Midbrain (tissue), 1 donor: Measurements from ENCODE around the gene SUGCT.

Experiments
- DNase-seq: peaks from one replicate; lab custom pipeline; 2025; lab: John Stamatoyannopoulos, UW

Gene SUGCT

DNA sequence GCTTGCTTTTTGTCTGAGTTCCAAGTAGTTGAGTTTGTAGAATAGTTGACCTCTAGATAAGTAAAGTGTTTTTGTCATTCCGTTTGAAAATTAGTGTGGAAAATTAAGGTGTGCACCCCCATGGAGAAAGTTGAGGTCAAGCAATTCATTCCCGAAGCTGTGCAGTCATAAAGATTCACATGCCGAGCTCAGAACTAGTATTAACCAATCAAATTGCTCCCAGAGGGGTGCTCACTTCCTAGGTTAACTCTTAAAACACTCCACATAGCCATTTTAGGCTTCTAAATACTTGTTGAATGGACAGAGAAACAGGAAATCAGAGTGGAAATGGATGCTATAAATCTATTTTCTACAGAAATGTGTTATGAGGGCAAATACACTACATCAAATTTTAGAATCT is 638.9 kb downstream of the SUGCT start:
- DNase-seq: no peak

DNA sequence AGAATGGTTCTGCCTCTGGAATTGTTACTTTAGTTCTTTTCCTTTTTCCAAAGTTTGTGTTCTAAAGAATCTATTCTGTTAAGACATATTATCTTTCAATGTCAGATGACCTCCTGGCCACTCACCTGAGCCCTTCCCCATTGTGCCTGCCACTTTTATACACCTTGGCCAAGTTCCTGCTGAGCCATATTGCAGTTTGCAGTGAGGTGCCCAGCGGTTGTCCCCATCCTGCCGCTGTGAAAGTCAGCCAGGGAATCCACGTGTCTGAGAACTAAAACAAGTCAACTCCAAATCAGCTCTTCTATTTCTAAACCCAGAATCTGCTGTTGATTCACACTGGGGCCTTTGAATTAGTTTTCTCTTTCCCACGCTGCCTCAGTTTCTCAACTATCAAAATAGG is 641.1 kb downstream of the SUGCT start:
- DNase-seq: no peak

DNA sequence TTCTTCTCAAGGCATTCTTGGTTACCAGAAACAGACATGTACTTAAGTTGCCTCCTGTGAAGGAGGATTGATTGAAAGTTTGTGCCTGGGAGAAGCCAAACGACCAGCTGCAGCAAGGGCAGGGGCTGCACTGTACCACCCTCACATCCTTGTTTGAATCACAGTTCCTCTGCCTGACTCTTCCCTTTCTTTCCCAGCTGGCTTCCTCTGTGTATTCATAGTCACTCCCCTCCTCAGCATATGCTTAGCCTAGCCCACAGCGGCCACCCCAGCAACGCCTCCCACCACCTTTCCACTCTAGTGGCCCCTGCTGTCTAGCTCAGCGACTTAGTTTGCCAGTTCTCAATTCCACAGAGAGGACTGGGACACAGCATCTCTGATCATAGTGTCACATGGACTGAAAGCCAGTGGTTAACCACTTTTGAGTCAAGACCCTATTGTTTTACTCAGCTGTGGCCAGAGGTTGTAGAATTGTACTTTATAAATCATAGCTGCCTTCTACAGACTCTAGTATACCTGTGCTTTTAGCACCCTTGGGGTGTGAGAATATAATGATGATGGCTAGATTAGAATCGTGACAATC is 643.0 kb downstream of the SUGCT start:
- DNase-seq: no peak

DNA sequence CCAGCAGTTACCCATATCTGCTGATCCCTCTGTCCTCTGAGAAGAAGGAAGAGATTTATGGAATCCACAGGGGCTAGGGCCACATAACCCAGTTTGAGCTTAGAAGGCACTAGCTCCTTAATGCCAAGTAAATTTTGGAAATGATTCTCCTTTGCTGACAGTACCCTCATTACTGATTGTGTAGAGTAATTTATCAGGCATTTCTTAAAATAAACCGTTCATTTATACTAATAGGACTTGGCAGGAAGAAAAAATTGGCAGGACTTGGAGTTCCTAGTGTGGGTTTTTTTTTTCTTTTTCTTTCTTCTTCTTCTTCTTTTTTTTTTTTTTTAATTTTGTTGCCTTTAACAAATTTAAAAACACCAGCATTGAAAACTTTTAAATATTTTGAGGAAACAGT is 645.7 kb downstream of the SUGCT start:
- peak; percentile 13 for DNase-seq

DNA sequence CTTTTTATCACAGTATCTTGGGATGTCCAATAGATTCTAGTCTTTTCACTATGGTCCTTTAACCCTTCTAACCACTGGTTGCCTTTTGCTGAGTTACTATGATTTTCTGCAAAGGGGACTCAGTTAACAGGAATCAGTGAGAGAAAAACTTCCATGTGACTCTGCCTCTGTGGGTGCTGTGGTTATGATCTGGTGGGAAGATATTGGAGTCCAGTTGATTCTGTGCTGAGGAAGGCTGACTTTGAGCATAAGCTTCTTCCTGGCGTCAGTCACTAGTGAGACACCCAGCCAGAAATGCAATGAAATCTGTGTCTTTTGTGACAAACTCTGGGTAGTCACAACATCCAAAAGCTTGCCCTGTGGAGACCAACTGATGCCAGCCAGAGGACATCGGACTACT is 648.0 kb downstream of the SUGCT start:
- DNase-seq: no peak

DNA sequence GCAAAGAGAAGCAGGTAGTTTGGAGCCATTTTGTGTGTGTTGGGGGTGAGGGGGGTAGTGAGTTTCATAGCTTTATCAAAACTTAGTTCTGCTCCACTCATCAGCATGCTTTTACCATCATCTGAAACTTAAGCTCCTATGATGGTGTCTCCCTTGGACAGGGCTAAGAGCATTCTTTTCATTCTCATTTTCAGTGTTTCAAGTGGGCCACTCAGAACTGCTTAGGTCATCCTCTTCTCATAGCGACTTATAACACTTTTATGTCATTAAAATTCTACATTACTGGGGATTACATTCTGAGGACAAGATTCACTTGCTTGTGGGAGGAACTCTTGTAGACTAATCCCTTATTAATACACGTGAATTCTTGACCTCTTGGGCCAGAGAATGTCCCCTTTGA is 649.4 kb downstream of the SUGCT start:
- DNase-seq: no peak

DNA sequence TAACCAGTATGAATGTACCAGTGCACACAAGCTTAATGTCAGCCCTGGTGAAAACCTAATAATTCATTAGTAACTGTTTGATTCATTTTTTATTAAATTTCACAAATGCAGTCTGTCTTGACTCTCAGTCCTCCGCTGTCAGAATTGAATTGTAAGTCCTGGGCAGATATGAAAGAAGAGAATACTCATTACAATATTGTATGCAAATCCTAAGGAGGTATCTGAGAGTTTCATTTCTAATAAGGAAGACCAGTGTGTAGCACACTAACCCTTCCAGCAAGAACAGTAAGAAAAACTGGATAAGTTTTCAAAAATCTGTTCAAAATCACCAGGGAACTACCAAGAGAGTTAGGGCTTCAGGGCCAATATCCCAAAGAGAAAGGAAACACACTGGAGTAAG is 652.1 kb downstream of the SUGCT start:
- DNase-seq: no peak

DNA sequence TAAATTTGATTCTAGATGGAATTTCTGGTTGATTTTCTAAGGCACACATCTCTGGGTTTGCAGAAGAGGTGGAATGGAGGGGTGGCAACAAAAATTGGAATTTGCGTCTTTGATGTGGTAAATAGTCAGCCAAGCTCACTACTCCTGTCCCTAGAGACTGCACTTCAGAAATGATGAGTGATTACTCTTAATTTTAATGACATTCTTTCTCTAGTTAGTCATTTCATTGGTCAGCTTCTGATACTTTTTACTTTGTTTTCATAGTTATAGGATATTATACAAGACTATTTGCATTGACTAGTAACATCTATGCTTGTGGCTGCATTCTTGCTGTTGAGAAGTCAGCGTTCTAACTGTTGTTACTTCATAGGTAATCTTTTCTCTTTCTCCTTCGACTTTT is 658.3 kb downstream of the SUGCT start:
- DNase-seq: no peak

DNA sequence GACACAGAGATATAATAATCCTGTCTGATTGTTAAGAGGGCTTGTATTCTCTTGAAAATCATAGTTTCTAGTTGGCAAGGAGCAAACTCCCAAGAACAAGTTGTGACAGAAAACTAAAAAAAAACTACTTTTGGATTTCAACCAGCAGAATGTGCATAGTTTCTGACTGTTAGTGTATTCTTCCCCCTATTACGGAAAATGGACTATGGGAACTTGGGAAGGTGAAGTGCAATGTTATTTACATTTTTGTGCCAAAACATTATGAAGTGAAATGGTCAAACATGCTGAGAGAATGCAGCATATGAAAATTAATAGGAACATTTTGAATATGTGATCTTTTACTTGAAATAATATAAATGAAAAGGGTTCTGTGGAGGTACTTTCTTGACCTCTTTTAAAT is 660.8 kb downstream of the SUGCT start:
- no peak for DNase-seq

DNA sequence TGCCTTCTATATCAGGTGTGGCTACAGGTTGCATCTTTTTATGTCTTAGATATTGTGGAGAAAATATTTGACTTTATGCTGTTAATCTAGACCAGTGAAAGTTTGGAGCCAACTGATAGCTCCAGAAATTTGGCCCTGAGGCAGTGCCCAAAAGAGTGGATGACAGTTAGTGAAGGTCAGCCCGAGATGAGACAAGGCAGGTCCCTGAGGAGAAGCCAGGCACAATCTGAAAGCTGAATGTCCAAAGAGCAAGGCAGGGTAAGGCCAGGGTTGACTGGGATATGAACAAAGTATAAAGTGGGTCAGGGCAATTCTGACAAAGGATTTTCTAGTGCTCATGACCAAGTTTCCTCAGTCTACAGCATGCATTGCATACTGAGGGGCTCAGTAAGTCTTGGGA is 661.9 kb downstream of the SUGCT start:
- DNase-seq: no peak

DNA sequence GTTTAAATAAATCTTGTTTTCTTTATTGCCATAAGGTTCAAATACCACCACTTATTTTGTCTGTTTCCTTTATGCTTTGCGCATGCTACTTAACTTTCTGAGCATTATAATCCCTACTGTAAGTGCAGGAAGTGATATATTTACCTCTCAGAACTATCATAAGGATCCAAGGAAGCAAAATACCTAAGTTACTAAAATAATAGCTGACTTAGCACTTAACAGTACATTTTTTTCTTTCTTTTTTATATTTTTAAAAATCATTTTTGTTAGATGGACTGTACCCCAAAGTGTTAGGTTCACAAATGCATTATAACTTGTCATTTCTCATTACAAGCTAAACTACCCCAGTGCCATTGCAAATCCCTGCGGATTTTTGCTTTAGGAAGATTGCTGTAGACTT is 663.8 kb downstream of the SUGCT start:
- DNase-seq: no peak

DNA sequence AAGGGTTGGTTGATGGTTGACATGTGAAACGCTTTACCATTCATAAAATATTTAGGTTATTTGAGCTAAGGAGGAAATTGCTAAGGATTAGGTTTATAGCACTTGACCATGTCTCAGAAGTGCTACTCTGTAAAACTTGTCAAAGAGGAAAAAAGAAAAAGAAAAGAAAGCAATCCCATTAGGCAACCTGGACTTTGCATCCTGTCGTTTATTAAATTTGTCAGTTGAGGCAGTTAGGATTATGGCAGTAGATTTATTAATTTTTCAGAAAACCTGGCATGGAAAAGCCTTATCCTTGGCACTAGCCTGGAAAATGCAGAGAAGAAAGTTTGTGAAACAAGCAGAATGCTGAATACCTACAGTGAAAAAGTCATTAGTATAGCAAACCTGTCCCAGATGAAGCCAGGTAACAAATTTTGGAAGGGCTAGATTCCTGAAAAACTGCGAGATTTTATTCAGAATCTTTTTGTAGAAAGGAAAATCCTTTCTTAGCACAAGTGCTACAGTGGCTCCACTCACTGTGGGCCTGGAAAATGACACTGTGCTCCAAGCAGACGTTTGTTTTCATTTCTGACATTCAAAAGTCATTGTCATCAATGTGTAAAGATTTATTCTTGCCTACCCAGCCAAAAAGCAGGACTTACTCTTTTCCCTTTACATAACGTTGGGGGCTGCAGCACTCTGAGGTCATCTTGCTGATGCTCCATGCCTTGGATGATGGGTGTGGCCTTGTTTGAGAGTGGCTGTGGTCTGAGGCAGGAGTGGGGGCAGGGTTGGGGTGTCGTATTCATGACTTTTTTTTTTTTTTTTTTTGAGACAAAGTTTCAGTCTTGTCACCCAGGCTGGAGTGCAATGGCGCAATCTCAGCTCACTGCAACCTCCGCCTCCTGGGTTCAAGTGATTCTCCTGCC is 664.9 kb downstream of the SUGCT start:
- no peak for DNase-seq

DNA sequence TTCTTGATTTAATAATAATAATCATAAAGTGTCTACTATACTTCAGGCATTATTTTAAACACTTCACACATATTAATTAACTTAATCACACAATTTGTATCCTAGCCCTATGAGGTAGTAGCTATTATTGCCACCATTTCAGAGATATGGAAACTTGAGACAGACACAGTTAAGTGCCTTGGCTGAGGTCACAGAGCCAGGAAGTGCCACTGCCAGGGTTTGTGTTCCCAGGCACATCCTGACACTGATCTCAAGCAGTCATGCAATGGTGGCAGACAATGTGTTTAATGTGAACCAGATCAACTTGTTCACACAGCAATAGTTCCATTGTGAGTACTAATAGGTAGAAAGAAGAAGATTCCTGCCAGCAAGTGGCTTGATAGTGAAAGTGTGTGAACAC is 666.0 kb downstream of the SUGCT start:
- no peak for DNase-seq

DNA sequence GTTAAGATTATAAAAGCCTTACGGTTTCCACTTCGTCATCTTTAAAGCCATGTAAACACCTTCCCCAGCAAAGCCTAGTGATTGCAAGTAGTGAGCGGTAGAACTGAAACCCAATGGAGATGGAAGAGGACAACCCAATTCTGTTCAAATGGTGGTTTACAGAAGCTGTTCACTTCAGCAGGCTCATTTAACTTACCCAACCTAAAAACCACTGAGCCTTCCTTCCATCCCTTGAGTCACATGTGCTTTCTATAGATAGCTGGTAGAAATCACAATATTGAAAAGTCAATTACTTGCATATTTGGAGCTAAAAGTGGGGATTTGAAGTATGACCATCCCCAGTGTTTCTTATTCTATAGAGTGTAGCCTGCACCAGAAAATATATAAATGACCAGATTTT is 667.7 kb downstream of the SUGCT start:
- DNase-seq: no peak

DNA sequence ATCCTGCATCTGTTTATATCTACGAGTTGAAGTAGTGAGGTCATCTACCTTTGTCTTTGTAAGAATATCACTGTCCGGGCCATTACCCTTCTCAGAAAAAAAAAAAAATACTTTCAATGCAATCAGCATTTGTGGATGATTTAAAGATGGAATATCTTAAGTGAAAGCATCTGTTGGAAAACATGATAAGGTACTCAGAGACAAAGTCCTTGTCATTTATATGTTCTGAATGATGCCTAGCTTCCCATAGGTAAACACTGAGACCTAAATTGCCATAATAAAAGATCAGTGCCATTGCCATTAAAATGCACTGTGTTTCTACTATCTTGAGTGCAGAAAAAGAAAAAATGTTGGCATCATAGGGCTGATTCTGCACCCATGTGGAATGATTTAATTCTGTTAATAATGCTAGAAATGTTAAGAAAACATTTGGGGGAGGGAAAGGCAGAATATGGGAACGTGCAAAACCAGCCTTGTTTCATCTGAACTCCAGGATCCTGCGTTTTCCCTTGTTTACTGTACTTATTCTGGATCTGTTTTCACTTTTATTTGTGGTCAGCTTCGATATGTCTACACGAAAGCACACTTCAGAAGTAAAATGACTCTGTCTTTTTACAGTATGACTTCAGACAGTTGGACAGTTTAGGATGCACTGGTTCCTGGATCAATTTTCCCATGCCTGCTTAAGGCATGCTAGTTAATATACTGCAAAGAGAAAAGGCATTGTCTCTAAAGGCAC is 669.8 kb downstream of the SUGCT start:
- DNase-seq: no peak

DNA sequence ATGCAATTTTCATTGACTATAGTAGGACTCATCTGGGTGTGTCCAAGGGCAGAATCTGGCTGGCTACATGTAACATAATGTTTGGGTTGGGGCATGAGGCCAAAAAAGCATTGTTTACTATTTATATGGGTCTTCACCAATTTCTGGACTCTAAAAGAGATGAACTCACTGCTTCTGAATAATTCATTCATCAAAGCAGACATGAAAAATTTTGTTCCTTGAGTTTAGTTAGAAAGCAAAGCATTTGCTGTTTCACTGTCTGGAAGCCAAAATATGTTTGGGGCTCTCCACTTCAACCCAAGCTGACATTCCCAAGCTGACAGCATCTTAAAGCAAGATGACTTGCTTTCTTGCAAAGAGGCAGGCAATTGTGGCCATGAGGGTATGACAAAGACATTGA is 670.6 kb downstream of the SUGCT start:
- no peak for DNase-seq

DNA sequence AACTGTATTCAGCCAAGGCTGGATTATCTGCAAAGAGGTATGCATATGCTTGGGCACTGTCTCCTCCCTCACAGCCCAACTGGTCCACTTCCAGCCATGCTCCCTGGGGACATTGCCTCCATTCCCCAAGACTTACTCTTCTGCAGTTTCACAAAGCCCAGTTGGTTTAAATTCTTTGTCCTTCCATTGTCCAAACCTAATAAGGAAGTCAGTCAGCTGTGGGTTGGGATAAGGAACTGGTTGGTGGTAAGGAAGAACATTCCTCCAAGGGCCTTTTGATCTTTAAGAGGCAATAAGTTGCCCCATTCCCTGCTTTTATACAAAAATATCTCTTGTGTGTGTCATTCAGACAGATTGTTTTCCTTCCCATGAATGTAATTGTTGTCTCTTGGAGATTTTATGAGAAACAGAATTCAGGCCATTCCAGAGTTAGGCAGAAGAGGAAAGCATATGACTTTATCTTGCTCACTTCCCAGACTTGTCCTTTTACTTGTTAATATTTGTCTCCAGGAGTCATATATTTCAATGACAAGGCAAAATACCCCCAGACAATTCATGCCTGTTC is 673.7 kb downstream of the SUGCT start:
- DNase-seq: no peak

DNA sequence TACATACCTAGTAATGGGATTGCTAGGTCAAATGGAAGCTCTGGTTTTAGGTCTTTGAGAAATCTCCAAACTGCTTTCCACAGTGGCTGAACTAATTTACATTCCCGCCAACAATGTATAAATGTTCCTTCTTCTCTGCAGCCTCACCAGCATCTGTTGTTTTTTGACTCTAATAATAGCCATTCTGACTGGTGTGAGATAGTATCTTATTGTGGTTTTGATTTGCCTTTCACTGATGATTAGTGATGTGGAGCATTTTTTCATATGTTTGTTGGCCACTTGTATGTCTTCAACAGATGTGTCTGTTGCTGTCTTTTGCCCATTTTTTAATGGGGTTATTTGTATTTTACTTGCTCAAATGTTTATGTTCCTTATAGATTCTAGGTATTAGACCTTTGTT is 675.5 kb downstream of the SUGCT start:
- DNase-seq: no peak

DNA sequence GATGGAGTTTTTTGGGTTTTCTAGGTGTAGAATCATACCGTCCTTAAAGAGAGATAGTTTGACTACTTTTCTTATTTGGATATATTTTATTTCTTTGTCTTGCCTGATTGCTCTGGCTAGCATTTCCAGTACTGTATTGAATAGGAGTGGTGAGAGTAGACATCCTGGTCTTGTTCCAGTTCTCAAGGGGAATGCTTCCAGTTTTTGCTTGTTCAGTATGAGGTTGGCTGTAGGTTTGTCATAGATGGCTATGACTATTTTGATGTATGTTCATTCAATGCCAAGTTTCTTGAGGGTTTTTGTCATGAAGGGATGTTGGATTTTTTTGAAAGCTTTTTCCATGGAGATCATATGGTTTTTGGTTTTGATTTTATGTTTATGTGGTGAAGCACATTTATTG is 676.9 kb downstream of the SUGCT start:
- DNase-seq: no peak

DNA sequence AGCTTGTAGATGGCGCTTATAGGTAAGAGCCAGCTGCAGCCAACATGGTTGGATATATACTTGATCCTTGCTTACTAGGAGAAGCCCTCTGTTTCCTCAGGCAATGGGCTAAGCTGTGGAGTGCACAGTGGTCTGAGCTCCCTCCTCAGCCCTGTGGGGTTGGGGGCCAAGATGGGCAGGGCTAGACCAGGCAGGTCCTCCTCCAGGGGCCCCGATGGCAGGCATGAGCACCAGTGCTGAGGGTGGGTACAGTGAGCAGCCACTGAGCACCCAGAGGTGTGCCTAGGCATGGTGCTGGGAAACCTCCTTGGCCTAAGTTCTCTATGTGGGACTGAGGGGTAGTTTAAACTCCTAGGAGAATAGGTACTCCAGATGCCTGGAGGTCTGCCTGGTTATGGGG is 680.2 kb downstream of the SUGCT start:
- DNase-seq: no peak

DNA sequence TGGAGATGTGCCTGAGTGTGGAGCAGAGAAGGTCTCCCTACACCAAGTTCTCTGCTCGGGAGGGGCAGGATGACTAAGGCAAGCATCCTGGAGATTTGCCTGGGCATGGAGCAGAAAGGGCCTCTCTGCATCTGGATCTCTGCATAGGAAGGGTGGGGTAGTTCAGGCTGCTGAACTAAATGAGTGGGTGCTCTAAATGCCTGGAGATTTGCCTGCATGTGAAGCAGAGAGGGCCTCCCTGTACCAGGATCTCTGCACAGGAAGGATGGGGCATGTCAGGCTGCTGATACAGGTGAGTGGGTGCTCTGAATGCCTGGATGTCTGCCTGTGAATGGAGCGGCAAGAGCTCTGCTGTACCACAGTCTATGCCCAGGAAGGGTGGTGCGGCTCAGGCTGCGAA is 680.7 kb downstream of the SUGCT start:
- DNase-seq: no peak

DNA sequence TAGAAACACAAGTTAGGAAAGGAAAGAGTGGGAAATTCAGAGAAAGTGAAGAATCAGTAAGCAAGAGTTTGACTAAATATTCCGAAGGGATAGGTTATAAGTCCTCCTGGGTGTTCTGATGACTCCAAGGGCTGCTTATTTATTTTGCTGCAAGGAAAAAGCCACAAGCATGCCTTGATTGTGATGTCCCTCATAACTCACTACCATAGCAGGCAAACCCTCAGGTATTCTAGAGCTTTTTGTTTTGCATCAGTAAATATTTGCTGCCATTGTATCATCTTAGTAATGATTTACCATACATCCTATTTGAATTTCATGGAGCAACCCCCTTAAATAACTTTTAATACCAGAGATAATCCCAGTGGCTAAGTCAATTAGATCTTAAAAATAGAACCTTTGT is 688.1 kb downstream of the SUGCT start:
- no peak for DNase-seq

DNA sequence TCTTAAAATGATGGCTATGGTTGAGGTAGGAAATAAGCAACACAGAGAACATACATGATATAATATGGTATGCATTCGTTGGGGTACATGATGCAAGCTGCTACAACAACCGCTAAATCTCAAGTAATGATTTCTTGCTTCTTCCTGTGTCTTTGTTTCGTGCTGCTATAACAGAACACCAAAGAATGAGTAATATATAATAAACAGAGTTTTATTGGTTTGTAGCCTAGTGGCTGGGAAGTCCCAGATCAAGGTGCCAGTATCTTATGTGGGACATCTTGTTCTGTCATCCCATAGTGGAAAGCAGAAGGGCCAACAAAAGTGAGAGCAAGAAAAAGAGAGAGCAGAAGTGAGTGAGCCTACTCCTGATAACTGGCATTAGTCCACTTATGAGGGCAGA is 689.7 kb downstream of the SUGCT start:
- no peak for DNase-seq
